ENCODE data around the gene PAK1.

DNA sequence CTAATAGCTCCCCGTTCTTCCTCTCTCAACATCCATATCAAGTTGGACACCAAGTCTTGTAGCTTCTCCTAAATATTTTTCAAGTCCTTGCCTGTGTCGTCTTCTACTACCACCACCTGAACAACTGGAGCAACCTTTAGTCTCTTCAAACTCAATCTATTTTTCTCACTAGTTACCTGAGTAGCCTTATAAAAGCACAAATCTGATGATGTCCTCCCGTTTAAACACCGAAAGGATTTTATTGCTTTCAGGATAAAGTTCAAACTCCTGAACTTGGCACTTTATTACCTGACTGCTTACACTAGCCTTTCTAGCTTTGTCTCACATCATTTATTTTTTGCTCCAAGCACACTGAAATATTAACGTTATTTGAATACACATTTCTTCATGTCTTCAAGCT, 1.3 kb upstream of the PAK1 start:
- TF ChIP-seq, protein P1, sequence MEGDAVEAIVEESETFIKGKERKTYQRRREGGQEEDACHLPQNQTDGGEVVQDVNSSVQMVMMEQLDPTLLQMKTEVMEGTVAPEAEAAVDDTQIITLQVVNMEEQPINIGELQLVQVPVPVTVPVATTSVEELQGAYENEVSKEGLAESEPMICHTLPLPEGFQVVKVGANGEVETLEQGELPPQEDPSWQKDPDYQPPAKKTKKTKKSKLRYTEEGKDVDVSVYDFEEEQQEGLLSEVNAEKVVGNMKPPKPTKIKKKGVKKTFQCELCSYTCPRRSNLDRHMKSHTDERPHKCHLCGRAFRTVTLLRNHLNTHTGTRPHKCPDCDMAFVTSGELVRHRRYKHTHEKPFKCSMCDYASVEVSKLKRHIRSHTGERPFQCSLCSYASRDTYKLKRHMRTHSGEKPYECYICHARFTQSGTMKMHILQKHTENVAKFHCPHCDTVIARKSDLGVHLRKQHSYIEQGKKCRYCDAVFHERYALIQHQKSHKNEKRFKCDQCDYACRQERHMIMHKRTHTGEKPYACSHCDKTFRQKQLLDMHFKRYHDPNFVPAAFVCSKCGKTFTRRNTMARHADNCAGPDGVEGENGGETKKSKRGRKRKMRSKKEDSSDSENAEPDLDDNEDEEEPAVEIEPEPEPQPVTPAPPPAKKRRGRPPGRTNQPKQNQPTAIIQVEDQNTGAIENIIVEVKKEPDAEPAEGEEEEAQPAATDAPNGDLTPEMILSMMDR (IDR thresholded peaks at IDR 0.05) = no peak
- no peak for TF ChIP-seq POLR2A (IDR thresholded peaks at IDR 0.05)
